BE2C (cell line): Measurements from ENCODE around the gene DDX50. TPM values are rescaled to one million over a fixed set of nuclear protein-coding genes. Genes with fewer than 3 reads are reported as not detected.
"Not testable (repeated sequence)": the region's sequence is repeated elsewhere in the genome, so short reads cannot be mapped to it uniquely, and the experiment has no call there.

Experiments used
- DNase-seq: peaks from one replicate; pipeline ENCODE4 v3.0.0-alpha.2; 2020
- H3K27me3 ChIP-seq: fragments of 250-450 bp; sonication (Bioruptor Pico); 2 replicates; pipeline ENCODE4 v1.5.1; 2020; ENCODE audit warnings: mild to moderate bottlenecking
- H3K36me3 ChIP-seq: fragments of 250-450 bp; sonication (Bioruptor Pico); 2 replicates; pipeline ENCODE4 v1.5.1; 2020; ENCODE audit warnings: mild to moderate bottlenecking
- H3K4me1 ChIP-seq: fragments of 250-450 bp; sonication (Bioruptor Pico); 2 replicates; pipeline ENCODE4 v1.5.1; 2020
- H3K4me3 ChIP-seq: 2 replicates; pipeline ENCODE4 v1.5.1; 2011; ENCODE audit warnings: low read depth, low read length
- H3K9me3 ChIP-seq: fragments of 250-450 bp; sonication (Bioruptor Pico); 2 replicates; pipeline ENCODE4 v1.5.1; 2020
- CTCF ChIP-seq: IDR thresholded peaks from 2 replicates; pipeline ENCODE4 v1.5.1; 2012; ENCODE audit warnings: mild to moderate bottlenecking, low read depth, low read length
- polyA plus RNA-seq: library from polyadenylated mRNA; unstranded; fragments of >200 nt; gene quantifications from one replicate; pipeline ENCODE4 v1.2.1, GENCODE V29; 2012; ENCODE audit warnings: low read depth, missing spikeins; ENCODE audit not compliant: insufficient read length, insufficient read depth

Gene DDX50
- 34.4 TPM for polyA plus RNA-seq

- H3K4me3 ChIP-seq = peak within 1 kb of the TSS; percentile 98
- H3K36me3 ChIP-seq = no peaks in the 10 kb centered on the region
- DNase-seq = peak; percentile 96
- H3K4me1 ChIP-seq = peaks cover 3% of the 10 kb centered on the region; the same call in 1 of the 2 replicates
- no peaks in the 10 kb centered on the region for H3K27me3 ChIP-seq
- no peak for TF ChIP-seq CTCF
- no peaks in the 10 kb centered on the region for H3K9me3 ChIP-seq
Observed at GRCh38 chr10:68901105-68901927, at the start of gene DDX50. DDX50 (plus strand) TSS chr10:68901315; CDS start chr10:68901385, 70 bp downstream.

GRCh38 chr10:68856352-68856751 lies 44.8 kb upstream of the DDX50 start:
- Histone ChIP-seq H3K36me3 (no peaks in the 10 kb centered on the region), H3K9me3 (peaks cover 4% of the 10 kb centered on the region; the same call in 1 of the 2 replicates), H3K4me1 (no peaks in the 10 kb centered on the region), H3K4me3 (no peak overlapping the region), H3K27me3 (no peaks in the 10 kb centered on the region)
- no peak for DNase-seq
- TF ChIP-seq CTCF = no peak

- TF ChIP-seq CTCF = no peak
- no peak for DNase-seq
- Histone ChIP-seq H3K4me3 (no peak overlapping the region), H3K36me3 (no peaks in the 10 kb centered on the region), H3K4me1 (no peaks in the 10 kb centered on the region), H3K27me3 (no peaks in the 10 kb centered on the region), H3K9me3 (peaks cover 4% of the 10 kb centered on the region; the same call in 1 of the 2 replicates)
Observed at GRCh38 chr10:68857005-68857404, 44.1 kb upstream of the DDX50 start.

- no peak for DNase-seq
- no peaks in the 10 kb centered on the region for H3K27me3 ChIP-seq
- TF ChIP-seq CTCF = no peak
- no peak overlapping the region for H3K4me3 ChIP-seq
- H3K9me3 ChIP-seq = peaks cover 4% of the 10 kb centered on the region; the same call in 1 of the 2 replicates
- H3K4me1 ChIP-seq = no peaks in the 10 kb centered on the region
- H3K36me3 ChIP-seq = no peaks in the 10 kb centered on the region
Observed at GRCh38 chr10:68861253-68861652, 39.9 kb upstream of the DDX50 start.

- no peaks in the 10 kb centered on the region for H3K27me3 ChIP-seq
- no peaks in the 10 kb centered on the region for H3K4me1 ChIP-seq
- H3K36me3 ChIP-seq = no peaks in the 10 kb centered on the region
- H3K9me3 ChIP-seq = peaks cover 4% of the 10 kb centered on the region; the same call in 1 of the 2 replicates
- no peak overlapping the region for H3K4me3 ChIP-seq
- TF ChIP-seq CTCF = no peak
- no peak for DNase-seq
Observed at GRCh38 chr10:68864611-68865010, 36.5 kb upstream of the DDX50 start.

- not testable (repeated sequence) for H3K27me3 ChIP-seq, H3K9me3 ChIP-seq
Observed at GRCh38 chr10:68868173-68868572, 32.9 kb upstream of the DDX50 start.

More at GRCh38 chr10:68868173-68868572, 32.9 kb upstream of the DDX50 start:
- not testable (repeated sequence) for H3K4me3 ChIP-seq, DNase-seq, H3K36me3 ChIP-seq
- peaks cover 19% of the 10 kb centered on the region for H3K4me1 ChIP-seq
